DOHH2 (cell line): ENCODE data around the gene TRAPPC2L.

Experiments
- CTCF ChIP-seq: fragments of 200-600 bp; sonication (generic); IDR thresholded peaks from one replicate; pipeline ENCODE4 v1.5.1; 2014; ENCODE audit warnings: antibody characterized with exemption, mild to moderate bottlenecking, low read depth, low read length; ENCODE audit not compliant: poor library complexity, severe bottlenecking
- EZH2phosphoT487 ChIP-seq: fragments of 200-600 bp; sonication (generic); IDR thresholded peaks from 2 replicates; pipeline ENCODE4 v1.6.1; 2017; ENCODE audit warnings: borderline replicate concordance, mild to moderate bottlenecking, antibody characterized with exemption, low read length, moderate library complexity, mixed read lengths

- TF ChIP-seq CTCF (no peak), EZH2phosphoT487 (no peak)
Measured at GRCh38 chr16:88868974-88869672, 12.2 kb downstream of the TRAPPC2L start.
